Psoas muscle (tissue), 8 donors: ENCODE data around the gene PRKN. TPM values are rescaled to one million over a fixed set of nuclear protein-coding genes. Genes with fewer than 3 reads are reported as not detected.
"Not testable (repeated sequence)": the region's sequence is repeated elsewhere in the genome, so short reads cannot be mapped to it uniquely, and the experiment has no call there.

Experiments used
- ATAC-seq, 4 donors: fragments of 200-7000 bp; cut with Tn5 transposase; one replicate each; pipeline ENCODE4 v1.9.1; 2020; ENCODE audit warnings: moderate library complexity in 3 of 4, mild to moderate bottlenecking in 2 of 4
- DNase-seq, 2 donors: peaks; one replicate each; pipeline ENCODE4 v3.0.0-alpha.2; 2020
- H3K27ac ChIP-seq: fragments of 200-600 bp; one replicate; pipeline ENCODE4 v1.8.0; 2022
- H3K27me3 ChIP-seq, 3 donors: fragments of 200-600 bp in 1 of 3; one replicate each; pipeline versions ENCODE4 v1.6.1 to v1.8.0; 2013 to 2022; ENCODE audit warnings: low read length in 2 of 3, mild to moderate bottlenecking in 2 of 3, moderate library complexity in 1 of 3; ENCODE audit not compliant: insufficient read depth in 3 of 3
- H3K36me3 ChIP-seq, 2 donors: fragments of 200-600 bp in 1 of 2; one replicate each; pipeline versions ENCODE4 v1.6.1 to v1.8.0; 2013 to 2022; ENCODE audit warnings: low read depth in 1 of 2, mild to moderate bottlenecking in 1 of 2, moderate library complexity in 1 of 2; ENCODE audit not compliant: insufficient read depth in 1 of 2
- H3K4me1 ChIP-seq: fragments of 200-600 bp; one replicate; pipeline ENCODE4 v1.8.0; 2022
- H3K4me3 ChIP-seq: fragments of 200-600 bp; one replicate; pipeline ENCODE4 v1.8.0; 2022; ENCODE audit warnings: mild to moderate bottlenecking
- H3K9me3 ChIP-seq: fragments of 200-600 bp; one replicate; pipeline ENCODE4 v1.8.0; 2022
- CTCF ChIP-seq: fragments of 200-600 bp; IDR thresholded peaks from one replicate; pipeline ENCODE4 v1.8.0; 2022; ENCODE audit warnings: antibody characterized with exemption
- WGBS, 3 donors: extraction: QIAGEN DNeasy Blood & Tissue Kit; methylation state at CpG; one replicate each; pipeline versions ENCODE4 v1.1.6 to v1.1.7; 2013; 5-methylcytosine and 5-hydroxymethylcytosine counted together
- intact Hi-C, 2 donors: fragments of 100-400 bp; cut with DNase I; formaldehyde crosslinking; loops; one replicate each; pipeline versions ENCODE4 v1.11.0 to v1.14.2; 2022
- polyA plus RNA-seq, 3 donors: library from polyadenylated mRNA; stranded (reverse); fragments of 200-250 nt; gene quantifications; one replicate each; pipeline ENCODE4 v1.2.3, GENCODE V29; 2013
- total RNA-seq, 4 donors: library from RNA; stranded (reverse); fragmentation: NEBNext Ultra II Directional in 2 of 4; extraction: Animal tissue kit (Norgen Biotek cat#: 25700) in 2 of 4; gene quantifications; one replicate each; pipeline versions ENCODE4 v1.2.1 to v1.2.4, GENCODE V29; 2021 to 2023
- donor health status: healthy with polysubstance abuse.
- donor health status: DM: no; HTN: no; CAD: no; lungs with moderate emphysema.
- donor health status: Bipolar disorder and iron deficiency.
- donor health status: healthy.
- donor health status: DM: yes; HTN: yes; CAD: no.
- donor health status: DM: no; HTN: no; CAD: no.
- donor health status: DM: no; HTN: no; CAD: no.
- donor health status: DM: yes; HTN: yes; CAD: no.

The PRKN gene
- total and polyA plus RNA-seq, 7 donors, result 1.5 to 19.5 (median 11.7) TPM

- Histone ChIP-seq H3K27ac (no peak overlapping the region), H3K36me3 (no peaks in the 10 kb centered on the region), H3K27me3 (no peaks in the 10 kb centered on the region), H3K9me3 (no peaks in the 10 kb centered on the region), H3K4me1 (no peaks in the 10 kb centered on the region), H3K4me3 (no peak overlapping the region)
- TF ChIP-seq CTCF, result no peak
- no peak for DNase-seq
- ATAC-seq, result no peak
- intact Hi-C loops, result no loop called here
- WGBS, 3 donors, result 67 to 73% (median 72%) methylated on average over 9 of the region's 9 CpGs
Measured at GRCh38 chr6:162532283-162533008, 195.1 kb downstream of the PRKN start.

GRCh38 chr6:162531391-162531790 lies 196.2 kb downstream of the PRKN start:
- H3K4me3 ChIP-seq, H3K27me3 ChIP-seq, H3K9me3 ChIP-seq, H3K27ac ChIP-seq, DNase-seq, intact Hi-C loops, H3K4me1 ChIP-seq, ATAC-seq, H3K36me3 ChIP-seq: not testable (repeated sequence)
- 92 to 97% (median 95%) methylated on average over 4 of the region's 4 CpGs for WGBS, 3 donors

- no peak for DNase-seq
- 78 to 87% (median 85%) methylated on average over 6 of the region's 6 CpGs for WGBS, 3 donors
- Histone ChIP-seq H3K36me3 (no peaks in the 10 kb centered on the region), H3K4me3 (no peak overlapping the region), H3K27ac (no peak overlapping the region), H3K4me1 (no peaks in the 10 kb centered on the region), H3K27me3 (no peaks in the 10 kb centered on the region), H3K9me3 (no peaks in the 10 kb centered on the region)
- intact Hi-C loops, result no loop called here
- no peak for ATAC-seq
- no peak for TF ChIP-seq CTCF
Measured at GRCh38 chr6:162528538-162528937, 199.0 kb downstream of the PRKN start.

- H3K9me3 ChIP-seq, result no peaks in the 10 kb centered on the region
- intact Hi-C loops, result no loop called here
- no peaks in the 10 kb centered on the region for H3K27me3 ChIP-seq
- DNase-seq, result no peak
- no peak overlapping the region for H3K27ac ChIP-seq
- no peaks in the 10 kb centered on the region for H3K36me3 ChIP-seq
- no peak overlapping the region for H3K4me3 ChIP-seq
- no peak for TF ChIP-seq CTCF
- ATAC-seq, result no peak
- 78 to 84% (median 82%) methylated on average over 7 of the region's 7 CpGs for WGBS, 3 donors
- no peaks in the 10 kb centered on the region for H3K4me1 ChIP-seq
Measured at GRCh38 chr6:162526960-162527359, 200.6 kb downstream of the PRKN start.

- no peak overlapping the region for H3K4me3 ChIP-seq
- ATAC-seq, result no peak
- intact Hi-C loops, result no loop called here
- WGBS, 3 donors, result 67 to 80% (median 76%) methylated on average over 6 of the region's 6 CpGs
- no peak for TF ChIP-seq CTCF
- H3K27me3 ChIP-seq, result no peaks in the 10 kb centered on the region
- H3K27ac ChIP-seq, result no peak overlapping the region
- no peaks in the 10 kb centered on the region for H3K36me3 ChIP-seq
- no peaks in the 10 kb centered on the region for H3K4me1 ChIP-seq
- H3K9me3 ChIP-seq, result no peaks in the 10 kb centered on the region
- DNase-seq, result no peak
Measured at GRCh38 chr6:162525181-162525580, 202.4 kb downstream of the PRKN start.
